SU-DHL-6 (cell line): ENCODE measurements around the gene FAM228B.

ENCODE experiments used
- CTCF ChIP-seq: fragments of 200-600 bp; sonication (generic); IDR thresholded peaks from one replicate; pipeline ENCODE4 v1.5.1; 2017; ENCODE audit warnings: antibody characterized with exemption, mild to moderate bottlenecking, low read length, moderate library complexity; ENCODE audit not compliant: insufficient read depth, poor library complexity, severe bottlenecking
- EZH2phosphoT487 ChIP-seq: fragments of 200-600 bp; sonication (generic), shearing (Covaris generic); conservative IDR thresholded peaks from 2 replicates; pipeline ENCODE4 v1.6.1; 2018; ENCODE audit warnings: mild to moderate bottlenecking, antibody characterized with exemption, low read length, moderate library complexity, mixed read lengths

GRCh38 chr2:24204505-24204904 is 81.2 kb downstream of the FAM228B start:
- TF ChIP-seq CTCF (no peak), EZH2phosphoT487 (no peak)
